Motor neuron (in vitro differentiated cells): ENCODE measurements around the gene OR5T3. TPM values are rescaled to one million over a fixed set of nuclear protein-coding genes. Genes with fewer than 3 reads are reported as not detected.
"Not testable (repeated sequence)": the region's sequence is repeated elsewhere in the genome, so short reads cannot be mapped to it uniquely, and the experiment has no call there.

Source experiments
- ATAC-seq, 8 experiments: fragments of 200-7000 bp; cut with Tn5 transposase; replicated peaks in 6 of 8; 2 replicates each; pipeline ENCODE4 v1.8.0; 2021; ENCODE audit warnings: mild to moderate bottlenecking in 8 of 8, moderate library complexity in 8 of 8
- H3K27ac ChIP-seq, 2 donors: fragments of 250-450 bp; sonication (Bioruptor Pico); 2 replicates each; pipeline ENCODE4 v1.9.0; 2021; ENCODE audit warnings: antibody characterized with exemption in 2 of 2, mild to moderate bottlenecking in 2 of 2, moderate library complexity in 1 of 2
- H3K4me1 ChIP-seq, 2 donors: fragments of 250-450 bp; sonication (Bioruptor Pico); replicated peaks in 1 of 2; 2 replicates each; pipeline ENCODE4 v1.6.1; 2021; ENCODE audit warnings: antibody characterized with exemption in 2 of 2, mild to moderate bottlenecking in 2 of 2, moderate library complexity in 1 of 2
- H3K4me3 ChIP-seq, 5 donors: fragments of 250-450 bp; sonication (Bioruptor Pico); 2 replicates each; pipeline ENCODE4 v1.9.0; 2021; ENCODE audit warnings: antibody characterized with exemption in 5 of 5, mild to moderate bottlenecking in 5 of 5, moderate library complexity in 4 of 5
- WGBS, 10 experiments: fragments of 450-650 bp; shearing (Covaris generic); methylation state at CpG; one replicate each; pipeline ENCODE4 v1.0.0; 2022; 5-methylcytosine and 5-hydroxymethylcytosine counted together
- in situ Hi-C, 9 experiments: fragments of 400-800 bp; cut with MboI; loops; one replicate each; pipeline ENCODE4 v1.15.0; 2021; ENCODE audit warnings: low sequenced_read_pairs in 9 of 9, low pct_unique_long_range_greater_than_20kb in 2 of 9; ENCODE audit not compliant: unreplicated experiment in 9 of 9
- total RNA-seq, 8 experiments: library from RNA; unstranded; fragments of 300-600 nt; gene quantifications; 2 replicates each; pipeline versions ENCODE4 v1.2.3 to v1.2.4, GENCODE V29; 2022

OR5T3 gene
- not detected for total RNA-seq

GRCh38 chr11:56251954-56252353, at the start of gene OR5T3:
OR5T3 (plus strand) TSS chr11:56252254; CDS start chr11:56252254, 0 bp downstream.
- in situ Hi-C loops, result no loop called here
- Histone ChIP-seq H3K4me3 (no peak within 1 kb of the TSS), H3K4me1 (no peaks in the 10 kb centered on the region), H3K27ac (no peak within 1 kb of the TSS)
- ATAC-seq, result no peak

- WGBS, 10 experiments, result 0 to 100% (median 20%) methylated on average over 1 of the region's 1 CpG; no CpG with 5 or more reads in 1 of the 10 experiments
- Histone ChIP-seq H3K4me1 (no peaks in the 10 kb centered on the region), H3K4me3 (no peak overlapping the region), H3K27ac (no peak overlapping the region)
- in situ Hi-C loops, result no loop called here
- ATAC-seq, result no peak
Measured at GRCh38 chr11:56207790-56208189, 44.3 kb upstream of the OR5T3 start.

GRCh38 chr11:56214537-56214936, 37.5 kb upstream of the OR5T3 start:
- 0 to 90% (median 53%) methylated on average over 1 to 2 of the region's 2 CpGs; no CpG with 5 or more reads in 1 of the 10 experiments for WGBS, 10 experiments
- in situ Hi-C loops, result no loop called here
- no peak for ATAC-seq
- Histone ChIP-seq H3K27ac (no peak overlapping the region), H3K4me3 (no peak overlapping the region), H3K4me1 (no peaks in the 10 kb centered on the region)

- 42% methylated on average over 3 of the region's 5 CpGs; no CpG with 5 or more reads in 9 of the 10 experiments for WGBS, 10 experiments
- in situ Hi-C loops, H3K27ac ChIP-seq, ATAC-seq, H3K4me1 ChIP-seq, H3K4me3 ChIP-seq: not testable (repeated sequence)
Measured at GRCh38 chr11:56219735-56220134, 32.3 kb upstream of the OR5T3 start.

DNA sequence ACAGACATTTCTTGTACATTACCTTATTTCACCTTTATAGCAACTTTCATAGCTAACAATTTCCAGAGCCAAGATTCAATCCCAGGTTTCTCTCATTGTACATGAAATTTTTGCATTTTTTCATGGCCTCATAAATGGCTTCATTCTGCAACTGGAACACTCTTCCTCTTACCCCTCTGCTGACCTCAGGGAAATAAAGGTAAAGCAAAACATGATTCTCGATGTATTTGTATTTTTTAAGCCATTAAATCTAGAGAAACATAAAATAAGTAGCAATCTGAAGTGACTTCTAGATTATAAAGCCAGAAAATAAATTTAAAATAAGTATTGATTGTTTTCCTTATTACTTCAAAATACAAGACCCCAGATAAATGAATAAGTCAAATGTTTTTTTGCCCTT, 17.9 kb upstream of the OR5T3 start, which contains the start of gene OR5T2:
Gene OR5T2, minus strand, starts transcription at position 101 of the 400 bp plus-strand sequence. CDS start 1,193 bp downstream, outside the sequence.
- Histone ChIP-seq H3K27ac (no peak within 1 kb of the TSS), H3K4me1 (no peaks in the 10 kb centered on the region), H3K4me3 (no peak within 1 kb of the TSS)
- 0 to 83% (median 42%) methylated on average over 1 of the region's 1 CpG for WGBS, 10 experiments
- ATAC-seq, result no peak
- in situ Hi-C loops, result loop anchor here in 1 of 9 experiments (25.0 kb wide), 1 partner anchor 97 kb away; the partner anchor contains the start of gene OR8J3

DNA sequence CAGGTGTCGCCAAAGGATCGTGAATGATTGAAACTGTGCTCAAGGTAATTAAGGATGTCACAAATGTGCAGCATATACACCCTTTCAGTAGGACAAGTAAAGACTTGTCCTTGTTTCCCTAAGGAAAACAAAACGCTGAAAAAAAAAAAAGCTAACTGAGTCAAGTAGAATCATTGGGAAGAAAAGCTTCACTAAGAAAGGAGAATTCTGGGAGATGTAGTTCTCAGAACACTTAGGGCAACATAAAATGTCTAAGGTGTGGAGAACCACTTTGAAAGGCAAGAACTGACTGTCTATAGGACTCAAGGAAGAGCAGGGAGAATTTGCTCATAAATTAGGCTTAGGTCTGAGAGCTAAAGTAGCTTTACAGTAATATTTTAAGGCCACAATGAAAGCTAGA, 19.0 kb downstream of the OR5T3 start:
- 0 to 74% (median 58%) methylated on average over 2 to 3 of the region's 3 CpGs for WGBS, 10 experiments

GRCh38 chr11:56273854-56274253, 21.8 kb downstream of the OR5T3 start, which contains the start of gene OR5T1:
OR5T1 (plus strand) TSS chr11:56274154; CDS start chr11:56275639, 1,485 bp downstream.
- Histone ChIP-seq H3K27ac (no peak within 1 kb of the TSS), H3K4me3 (no peak within 1 kb of the TSS), H3K4me1 (no peaks in the 10 kb centered on the region)
- no peak for ATAC-seq
- in situ Hi-C loops, result no loop called here

More for the DNA sequence above, 19.0 kb downstream of the OR5T3 start:
- no peak for ATAC-seq
- in situ Hi-C loops, result no loop called here
- Histone ChIP-seq H3K27ac (no peak overlapping the region), H3K4me1 (no peaks in the 10 kb centered on the region), H3K4me3 (no peak overlapping the region)

- no peak for ATAC-seq
- WGBS, 10 experiments, result 0 to 91% (median 67%) methylated on average over 1 to 2 of the region's 2 CpGs; no CpG with 5 or more reads in 1 of the 10 experiments
- H3K4me1 ChIP-seq, result no peaks in the 10 kb centered on the region
- in situ Hi-C loops, result no loop called here
- no peak within 1 kb of the TSS for H3K27ac ChIP-seq
- no peak within 1 kb of the TSS for H3K4me3 ChIP-seq
Measured at GRCh38 chr11:56292154-56292553, 40.1 kb downstream of the OR5T3 start, which contains the start of gene OR8H1. OR8H1 (minus strand) TSS chr11:56292254; CDS start chr11:56291062, 1,192 bp downstream.

DNA sequence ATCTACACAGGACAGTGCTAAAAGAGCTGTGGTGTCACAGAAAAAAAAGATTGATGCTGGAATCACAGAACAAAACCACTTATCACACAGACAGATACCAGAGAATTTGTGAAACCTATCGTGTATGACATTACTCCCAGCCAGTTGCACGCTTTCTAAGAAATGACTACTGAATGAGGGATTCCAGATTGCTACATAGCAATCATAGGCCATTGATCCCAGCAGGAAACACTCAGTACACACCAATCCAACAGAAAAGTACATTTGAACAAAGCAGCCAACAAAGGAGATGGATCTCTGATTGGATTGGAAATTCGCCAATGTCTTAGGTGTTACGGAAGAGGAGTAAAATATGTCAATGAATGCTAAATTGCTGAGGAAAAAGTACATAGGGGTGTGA, 44.8 kb downstream of the OR5T3 start:
- H3K4me3 ChIP-seq, result no peak overlapping the region
- no peak overlapping the region for H3K27ac ChIP-seq
- WGBS, 10 experiments, result 0 to 100% (median 95%) methylated on average over 1 to 4 of the region's 4 CpGs; no CpG with 5 or more reads in 2 of the 10 experiments
- in situ Hi-C loops, result no loop called here
- H3K4me1 ChIP-seq, result no peaks in the 10 kb centered on the region
- ATAC-seq, result no peak

Other genes with a start within 250 kb of the OR5T3 start
- gene OR5AS1, start 224.6 kb upstream of the OR5T3 start, total RNA-seq, result under 1 TPM in 5 of 8 experiments, not detected in 3; 0.04 to 0.28 (median 0.05) TPM
- under 1 TPM in 2 of 8 experiments, not detected in 6; 0.45 to 0.47 TPM for gene OR8I2, start 158.9 kb upstream of the OR5T3 start, total RNA-seq
- under 1 TPM in 3 of 8 experiments, not detected in 5; 0.18 to 0.59 (median 0.47) TPM for gene OR8H2, start 148.6 kb upstream of the OR5T3 start, total RNA-seq
- gene OR8H3, start 129.9 kb upstream of the OR5T3 start, total RNA-seq, result under 1 TPM in 1 of 8 experiments, not detected in 7; 0.49 TPM
- under 1 TPM in 1 of 8 experiments, not detected in 7; 0.14 TPM for gene OR8J3, start 112.1 kb upstream of the OR5T3 start, total RNA-seq
- gene OR8K5, start 91.9 kb upstream of the OR5T3 start, total RNA-seq, result under 1 TPM in 1 of 8 experiments, not detected in 7; 0.33 TPM
- not detected for gene OR5J2, start 75.6 kb upstream of the OR5T3 start, total RNA-seq
- under 1 TPM in 2 of 8 experiments, not detected in 6; 0.15 to 0.38 TPM for gene OR5T2, start 18.0 kb upstream of the OR5T3 start, total RNA-seq
- under 1 TPM in 1 of 8 experiments, not detected in 7; 0.38 TPM for gene OR5T1, start 21.9 kb downstream of the OR5T3 start, total RNA-seq
- gene OR8H1, start 40.0 kb downstream of the OR5T3 start, total RNA-seq, result under 1 TPM in 1 of 8 experiments, not detected in 7; 0.09 TPM
- not detected for gene OR8K3, start 62.9 kb downstream of the OR5T3 start, total RNA-seq
- not detected for gene OR8K1, start 93.8 kb downstream of the OR5T3 start, total RNA-seq
- under 1 TPM in 1 of 8 experiments, not detected in 7; 0.33 TPM for gene OR8J1, start 102.0 kb downstream of the OR5T3 start, total RNA-seq
- gene OR8U1, start 123.4 kb downstream of the OR5T3 start, total RNA-seq, result under 1 TPM in 1 of 8 experiments, not detected in 7; 0.33 TPM
- gene OR5AL1, start 160.4 kb downstream of the OR5T3 start, total RNA-seq, result not detected
- gene OR5M3, start 221.1 kb downstream of the OR5T3 start, total RNA-seq, result not detected
- gene OR5M8, start 239.1 kb downstream of the OR5T3 start, total RNA-seq, result not detected